Measurements from ENCODE around the gene GPRC5D. TPM values are rescaled to one million over a fixed set of nuclear protein-coding genes. Genes with fewer than 3 reads are reported as not detected.

Gene GPRC5D
- total RNA-seq = not detected in 2 replicates

GRCh38 chr12:12952036-12952435, at the start of gene GPRC5D:
Gene GPRC5D, minus strand, starts transcription at chr12:12952170. Its CDS starts 1,786 bp downstream, at chr12:12950384.

GRCh38 chr12:12999959-13000615, 48.1 kb upstream of the GPRC5D start, which contains the start of gene HEBP1:
Gene HEBP1, minus strand, starts transcription at chr12:13000265. Its CDS starts 151 bp downstream, at chr12:13000114.

GRCh38 chr12:12891080-12891880, 60.7 kb downstream of the GPRC5D start, which contains the start of gene GPRC5A:
Gene GPRC5A, plus strand, starts transcription at chr12:12891562. Its CDS starts 16,688 bp downstream, at chr12:12908250.

Small RNA genes within 50 kb of the gene (small RNA-seq; reads per million reads assigned to genes)
- gene RF00604 = not detected

Other genes starting within 250 kb of the GPRC5D start
- gene CDKN1B, start 234.8 kb downstream of the GPRC5D start, total RNA-seq = 18.6 and 22.8 TPM in 2 replicates
- gene APOLD1, start 166.5 kb downstream of the GPRC5D start, total RNA-seq = 5.1 and 5.5 TPM in 2 replicates
- 55.1 and 60.6 TPM in 2 replicates for gene DDX47, start 138.8 kb downstream of the GPRC5D start, total RNA-seq
- 4.0 and 13.9 TPM in 2 replicates for gene GPRC5A, start 60.6 kb downstream of the GPRC5D start, total RNA-seq
- 14.3 and 14.7 TPM in 2 replicates for gene HEBP1, start 48.1 kb upstream of the GPRC5D start, total RNA-seq
- 11.3 and 11.4 TPM in 2 replicates for gene FAM234B, start 92.2 kb upstream of the GPRC5D start, total RNA-seq
- 1.6 and 2.9 TPM in 2 replicates for gene GSG1, start 151.5 kb upstream of the GPRC5D start, total RNA-seq
- 198 and 210 TPM in 2 replicates for gene EMP1, start 244.6 kb upstream of the GPRC5D start, total RNA-seq

Data from subcutaneous preadipocyte (primary cell).